Measurements from ENCODE around the gene RSU1. TPM values are rescaled to one million over a fixed set of nuclear protein-coding genes. Genes with fewer than 3 reads are reported as not detected.

RSU1 gene
- polyA plus RNA-seq, 1 donor (not counting 4 experiments of a cell fraction or from before 2014, with no cell fraction given): 125 TPM

DNA sequence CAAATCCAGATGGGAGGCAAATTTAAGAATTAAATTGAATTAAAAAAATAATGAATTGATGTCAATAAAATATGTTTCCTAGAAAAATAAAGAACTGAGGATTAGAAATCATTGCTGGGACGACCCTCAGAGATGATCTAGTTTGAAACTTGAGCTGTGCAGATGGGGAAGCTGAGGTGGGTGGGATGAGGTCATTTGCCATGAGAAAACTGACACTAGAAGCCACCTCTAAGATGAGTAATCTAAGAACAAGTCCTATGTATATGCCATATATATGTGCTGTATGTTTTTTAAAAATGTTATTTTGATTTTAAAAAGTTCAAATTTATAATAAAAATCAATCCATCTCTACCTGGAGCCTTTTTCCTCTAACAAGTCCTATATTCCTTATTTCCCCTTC, 135.7 kb downstream of the RSU1 start:
- H2AFZ ChIP-seq (ENCODE audit: control insufficient read depth, low read length): no peak overlapping the region
- TF ChIP-seq EZH2 (IDR thresholded peaks at IDR 0.05; ENCODE audit: low read length) (no peak), CTCF (optimal IDR thresholded peaks at IDR 0.05 in 1 of 3, IDR thresholded peaks at IDR 0.05 in 1 of 3, conservative IDR thresholded peaks at IDR 0.05 in 1 of 3; ENCODE audit: extremely low read depth in 1 of 3, insufficient read depth in 2 of 3, low read length in 3 of 3) (no peak)
- dilution Hi-C loops (cut with MboI; ENCODE audit: extremely low pct_ligation_motif_present, low sequenced_read_pairs): no loop called here

GRCh38 chr10:16679511-16679910, 137.7 kb downstream of the RSU1 start:
- Histone ChIP-seq H3K36me3 (ENCODE audit: control insufficient read depth in 2 of 2, extremely low read depth in 1 of 2, insufficient read depth in 2 of 2, low read length in 2 of 2) (no peaks in the 10 kb centered on the region), H3K79me2 (ENCODE audit: control insufficient read depth, insufficient read depth, low read length) (no peaks in the 10 kb centered on the region), H3K9ac (ENCODE audit: control insufficient read depth, extremely low read depth, insufficient read depth, low read length) (no peak overlapping the region), H3K9me3 (ENCODE audit: control insufficient read depth, low read depth, low read length) (no peaks in the 10 kb centered on the region), H3K4me2 (ENCODE audit: control insufficient read depth, extremely low read depth, insufficient read depth, low read depth, low read length) (no peak overlapping the region), H3K4me1 (ENCODE audit: control insufficient read depth, extremely low read depth, insufficient read depth, low read length) (no peaks in the 10 kb centered on the region), H3K4me3 (ENCODE audit: control insufficient read depth in 2 of 3, extremely low read depth in 1 of 3, insufficient read depth in 2 of 3, low read depth in 1 of 3, low read length in 3 of 3) (no peak overlapping the region), H3K27me3 (ENCODE audit: control insufficient read depth, extremely low read depth, insufficient read depth, low read length) (no peaks in the 10 kb centered on the region), H3K27ac (ENCODE audit: control insufficient read depth, insufficient read depth, low read length) (no peak overlapping the region), H3K9me1 (ENCODE audit: control insufficient read depth, extremely low read depth, insufficient read depth, low read length) (no peaks in the 10 kb centered on the region), H2AFZ (ENCODE audit: control insufficient read depth, low read length) (no peak overlapping the region), H4K20me1 (ENCODE audit: control insufficient read depth, extremely low read depth, insufficient read depth, low read length) (no peaks in the 10 kb centered on the region)
- dilution Hi-C loops (cut with MboI; ENCODE audit: extremely low pct_ligation_motif_present, low sequenced_read_pairs): no loop called here
- TF ChIP-seq EZH2 (IDR thresholded peaks at IDR 0.05; ENCODE audit: low read length) (no peak), CTCF (optimal IDR thresholded peaks at IDR 0.05 in 1 of 3, IDR thresholded peaks at IDR 0.05 in 1 of 3, conservative IDR thresholded peaks at IDR 0.05 in 1 of 3; ENCODE audit: extremely low read depth in 1 of 3, insufficient read depth in 2 of 3, low read length in 3 of 3) (no peak)
- FAIRE-seq (no peak), DNase-seq (ENCODE audit: low read depth, low spot score) (no peak)

More for the DNA sequence above, 135.7 kb downstream of the RSU1 start:
- Histone ChIP-seq H3K4me2 (ENCODE audit: control insufficient read depth, extremely low read depth, insufficient read depth, low read depth, low read length) (no peak overlapping the region), H3K27ac (ENCODE audit: control insufficient read depth, insufficient read depth, low read length) (no peak overlapping the region), H3K4me3 (ENCODE audit: control insufficient read depth in 2 of 3, extremely low read depth in 1 of 3, insufficient read depth in 2 of 3, low read depth in 1 of 3, low read length in 3 of 3) (no peak overlapping the region), H3K4me1 (ENCODE audit: control insufficient read depth, extremely low read depth, insufficient read depth, low read length) (no peaks in the 10 kb centered on the region), H3K9me3 (ENCODE audit: control insufficient read depth, low read depth, low read length) (no peaks in the 10 kb centered on the region), H3K79me2 (ENCODE audit: control insufficient read depth, insufficient read depth, low read length) (no peaks in the 10 kb centered on the region), H3K9ac (ENCODE audit: control insufficient read depth, extremely low read depth, insufficient read depth, low read length) (no peak overlapping the region), H3K36me3 (ENCODE audit: control insufficient read depth in 2 of 2, extremely low read depth in 1 of 2, insufficient read depth in 2 of 2, low read length in 2 of 2) (no peaks in the 10 kb centered on the region), H3K27me3 (ENCODE audit: control insufficient read depth, extremely low read depth, insufficient read depth, low read length) (no peaks in the 10 kb centered on the region), H3K9me1 (ENCODE audit: control insufficient read depth, extremely low read depth, insufficient read depth, low read length) (no peaks in the 10 kb centered on the region), H4K20me1 (ENCODE audit: control insufficient read depth, extremely low read depth, insufficient read depth, low read length) (no peaks in the 10 kb centered on the region)
- FAIRE-seq: no peak
- DNase-seq (ENCODE audit: low read depth, low spot score): no peak
